OCI-LY7 (cell line): Measurements from ENCODE around the gene NBPF20.
"Not testable (repeated sequence)": the region's sequence is repeated elsewhere in the genome, so short reads cannot be mapped to it uniquely, and the experiment has no call there.

Experiments
- CTCF ChIP-seq: fragments of 200-600 bp; sonication (generic); conservative IDR thresholded peaks from 2 replicates; pipeline ENCODE4 v1.5.1; 2014; ENCODE audit warnings: mild to moderate bottlenecking, antibody characterized with exemption, low read length, moderate library complexity, mixed read lengths
- EZH2phosphoT487 ChIP-seq: fragments of 200-600 bp; sonication (generic); IDR thresholded peaks from 2 replicates; pipeline ENCODE4 v1.6.1; 2018; ENCODE audit warnings: low read depth, borderline replicate concordance, mild to moderate bottlenecking, mixed run types, antibody characterized with exemption, low read length, moderate library complexity, mixed read lengths

GRCh38 chr1:145465405-145466144 is 40.2 kb upstream of the NBPF20 start:
- TF ChIP-seq CTCF, EZH2phosphoT487: not testable (repeated sequence)
